RWPE2 (cell line): ENCODE measurements around the gene PSAPL1.

Experiments
- ATAC-seq: fragments of 200-7000 bp; cut with Tn5 transposase; 3 replicates; pipeline ENCODE4 v1.9.1; 2021; ENCODE audit warnings: low read depth
- DNase-seq: peaks from one replicate; pipeline ENCODE4 v3.0.0-alpha.2; 2020; ENCODE audit warnings: low spot score
- H3K27ac ChIP-seq: fragments of 450-650 bp; 2 replicates; pipeline ENCODE4 v1.5.1; 2017; ENCODE audit warnings: mild to moderate bottlenecking; ENCODE audit not compliant: poor library complexity, severe bottlenecking
- H3K27me3 ChIP-seq: fragments of 250-450 bp; sonication (Bioruptor Pico); 2 replicates; pipeline ENCODE4 v1.5.1; 2021; ENCODE audit warnings: mild to moderate bottlenecking, moderate library complexity; ENCODE audit not compliant: insufficient read depth, poor library complexity, severe bottlenecking
- H3K36me3 ChIP-seq: fragments of 250-450 bp; sonication (Bioruptor Pico); 2 replicates; pipeline ENCODE4 v1.5.1; 2020; ENCODE audit warnings: low read depth, mild to moderate bottlenecking, moderate library complexity
- H3K4me1 ChIP-seq: fragments of 250-450 bp; sonication (Bioruptor Pico); 2 replicates; pipeline ENCODE4 v1.5.1; 2021; ENCODE audit warnings: mild to moderate bottlenecking, moderate library complexity; ENCODE audit not compliant: insufficient read depth, poor library complexity, severe bottlenecking
- H3K4me3 ChIP-seq: fragments of 250-450 bp; sonication (Bioruptor Pico); 2 replicates; pipeline ENCODE4 v1.5.1; 2021; ENCODE audit warnings: mild to moderate bottlenecking, moderate library complexity; ENCODE audit not compliant: severe bottlenecking
- H3K9me3 ChIP-seq: fragments of 250-450 bp; sonication (Bioruptor Pico); 2 replicates; pipeline ENCODE4 v1.5.1; 2021; ENCODE audit warnings: mild to moderate bottlenecking, moderate library complexity; ENCODE audit not compliant: severe bottlenecking
- CTCF ChIP-seq: fragments of 450-650 bp; IDR thresholded peaks from one replicate; pipeline ENCODE4 v1.5.1; 2017; ENCODE audit warnings: mild to moderate bottlenecking, moderate library complexity; ENCODE audit not compliant: poor library complexity, severe bottlenecking

The PSAPL1 gene

GRCh38 chr4:7427361-7427760 lies 7.4 kb downstream of the PSAPL1 start:
- Histone ChIP-seq H3K4me3 (no peak overlapping the region), H3K36me3 (no peaks in the 10 kb centered on the region), H3K27ac (no peak overlapping the region), H3K9me3 (no peaks in the 10 kb centered on the region), H3K4me1 (peaks cover 26% of the 10 kb centered on the region), H3K27me3 (no peaks in the 10 kb centered on the region)
- TF ChIP-seq CTCF: no peak
- ATAC-seq: no peak
- DNase-seq: peak; percentile 25

GRCh38 chr4:7426525-7427171 lies 8.1 kb downstream of the PSAPL1 start:
- H3K36me3 ChIP-seq: no peaks in the 10 kb centered on the region
- H3K27ac ChIP-seq: no peak overlapping the region
- no peaks in the 10 kb centered on the region for H3K9me3 ChIP-seq
- H3K4me3 ChIP-seq: no peak overlapping the region
- peak; percentile 46 for DNase-seq
- TF ChIP-seq CTCF: no peak
- no peaks in the 10 kb centered on the region for H3K27me3 ChIP-seq
- ATAC-seq: no peak
- H3K4me1 ChIP-seq: peaks cover 20% of the 10 kb centered on the region

GRCh38 chr4:7425591-7426468 lies 8.9 kb downstream of the PSAPL1 start:
- H3K4me1 ChIP-seq: peaks cover 12% of the 10 kb centered on the region
- H3K9me3 ChIP-seq: no peaks in the 10 kb centered on the region
- ATAC-seq (no peak), DNase-seq (peak; percentile 47)
- H3K36me3 ChIP-seq: no peaks in the 10 kb centered on the region
- no peak for TF ChIP-seq CTCF
- H3K4me3 ChIP-seq: no peak overlapping the region
- no peak overlapping the region for H3K27ac ChIP-seq
- no peaks in the 10 kb centered on the region for H3K27me3 ChIP-seq

GRCh38 chr4:7425124-7425523 lies 9.6 kb downstream of the PSAPL1 start:
- Histone ChIP-seq H3K9me3 (no peaks in the 10 kb centered on the region), H3K4me3 (no peak overlapping the region), H3K4me1 (peaks cover 5% of the 10 kb centered on the region), H3K36me3 (no peaks in the 10 kb centered on the region), H3K27me3 (no peaks in the 10 kb centered on the region), H3K27ac (no peak overlapping the region)
- no peak for TF ChIP-seq CTCF
- ATAC-seq (no peak), DNase-seq (peak; percentile 38)
